Mucosa of descending colon (tissue), 3 donors: Measurements from ENCODE around the gene C1GALT1C1L. TPM values are rescaled to one million over a fixed set of nuclear protein-coding genes. Genes with fewer than 3 reads are reported as not detected.
A peak's percentile ranks its signal among the peaks of the same experiment; 100 is the strongest.
"Not testable (repeated sequence)": the region's sequence is repeated elsewhere in the genome, so short reads cannot be mapped to it uniquely, and the experiment has no call there.

ENCODE experiments used
- ATAC-seq: fragments of 200-7000 bp; cut with Tn5 transposase; one replicate; pipeline ENCODE4 v1.9.1; 2020; ENCODE audit warnings: mild to moderate bottlenecking, moderate library complexity
- DNase-seq, 3 donors: peaks; one replicate each; pipeline ENCODE4 v3.0.0-alpha.2; 2020
- H3K36me3 ChIP-seq: fragments of 200-600 bp; one replicate; pipeline ENCODE4 v1.8.0; 2021; ENCODE audit warnings: low read depth, mild to moderate bottlenecking
- H3K4me1 ChIP-seq: fragments of 200-600 bp; one replicate; pipeline ENCODE4 v1.8.0; 2021; ENCODE audit warnings: low read depth, mild to moderate bottlenecking
- H3K4me3 ChIP-seq: fragments of 200-600 bp; one replicate; pipeline ENCODE4 v1.8.0; 2021; ENCODE audit warnings: mild to moderate bottlenecking
- H3K9me3 ChIP-seq: fragments of 200-600 bp; one replicate; pipeline ENCODE4 v1.8.0; 2021; ENCODE audit warnings: mild to moderate bottlenecking
- intact Hi-C, 2 donors: fragments of 100-400 bp; cut with DNase I in 1 of 2; cut with micrococcal nuclease in 1 of 2; formaldehyde crosslinking; loops; one replicate each; pipeline versions ENCODE4 v1.11.0 to v1.11.1; 2022; cut with DNase I, micrococcal nuclease
- total RNA-seq, 3 donors: library from RNA; stranded (reverse); fragmentation: NEBNext Ultra II Directional in 2 of 3; extraction: Animal tissue kit (Norgen Biotek cat#: 25700) in 2 of 3; gene quantifications; one replicate each; pipeline versions ENCODE4 v1.2.1 to v1.2.4, GENCODE V29; 2021 to 2023
- TF ChIP-seq, protein P1 (sequence below): fragments of 200-600 bp; IDR thresholded peaks from one replicate; pipeline ENCODE4 v1.8.0; 2022; ENCODE audit warnings: antibody characterized with exemption, mild to moderate bottlenecking
- donor health status: DM: no; HTN: no; CAD: no; lungs with moderate emphysema.
- donor health status: DM: no; HTN: no; CAD: no.
- donor health status: DM: no; HTN: yes; CAD: no.

C1GALT1C1L gene
- total RNA-seq, 3 donors from 2014 or later = 0.67 to 1.4 TPM; not detected in 1

DNA sequence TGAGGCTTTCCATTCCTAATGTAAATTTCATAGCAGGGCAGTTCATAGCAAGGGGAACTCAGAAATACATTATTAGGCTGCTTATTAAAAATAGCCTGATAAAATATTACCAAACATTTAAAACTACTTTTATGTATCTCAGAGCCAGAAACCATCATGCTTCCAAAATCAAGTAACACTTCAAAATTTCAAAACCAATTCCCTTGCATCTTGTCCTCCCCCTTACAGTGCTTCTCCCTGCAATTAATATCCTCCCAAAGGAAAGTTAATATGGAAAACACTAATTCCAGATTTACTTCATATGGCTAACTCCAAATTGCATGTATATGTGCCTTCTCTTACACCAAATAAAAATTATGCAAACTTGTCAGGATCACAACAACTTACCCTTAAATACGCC lies 32.5 kb downstream of the C1GALT1C1L start:
- H3K4me1 ChIP-seq = no peaks in the 10 kb centered on the region
- H3K36me3 ChIP-seq = no peaks in the 10 kb centered on the region
- ATAC-seq (no peak), DNase-seq (no peak)
- H3K9me3 ChIP-seq = peaks cover 3% of the 10 kb centered on the region
- TF ChIP-seq, protein P1, sequence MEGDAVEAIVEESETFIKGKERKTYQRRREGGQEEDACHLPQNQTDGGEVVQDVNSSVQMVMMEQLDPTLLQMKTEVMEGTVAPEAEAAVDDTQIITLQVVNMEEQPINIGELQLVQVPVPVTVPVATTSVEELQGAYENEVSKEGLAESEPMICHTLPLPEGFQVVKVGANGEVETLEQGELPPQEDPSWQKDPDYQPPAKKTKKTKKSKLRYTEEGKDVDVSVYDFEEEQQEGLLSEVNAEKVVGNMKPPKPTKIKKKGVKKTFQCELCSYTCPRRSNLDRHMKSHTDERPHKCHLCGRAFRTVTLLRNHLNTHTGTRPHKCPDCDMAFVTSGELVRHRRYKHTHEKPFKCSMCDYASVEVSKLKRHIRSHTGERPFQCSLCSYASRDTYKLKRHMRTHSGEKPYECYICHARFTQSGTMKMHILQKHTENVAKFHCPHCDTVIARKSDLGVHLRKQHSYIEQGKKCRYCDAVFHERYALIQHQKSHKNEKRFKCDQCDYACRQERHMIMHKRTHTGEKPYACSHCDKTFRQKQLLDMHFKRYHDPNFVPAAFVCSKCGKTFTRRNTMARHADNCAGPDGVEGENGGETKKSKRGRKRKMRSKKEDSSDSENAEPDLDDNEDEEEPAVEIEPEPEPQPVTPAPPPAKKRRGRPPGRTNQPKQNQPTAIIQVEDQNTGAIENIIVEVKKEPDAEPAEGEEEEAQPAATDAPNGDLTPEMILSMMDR = no peak
- intact Hi-C loops = no loop called here
- H3K4me3 ChIP-seq = no peak overlapping the region

GRCh38 chr2:43642363-43642762 lies 33.9 kb downstream of the C1GALT1C1L start:
- peaks cover 5% of the 10 kb centered on the region for H3K4me1 ChIP-seq
- no peaks in the 10 kb centered on the region for H3K36me3 ChIP-seq
- no peak for ATAC-seq
- no peak for DNase-seq
- TF ChIP-seq, protein P1 = no peak
- peaks cover 3% of the 10 kb centered on the region for H3K9me3 ChIP-seq
- no peak overlapping the region for H3K4me3 ChIP-seq
- intact Hi-C loops = no loop called here

- H3K36me3 ChIP-seq = no peaks in the 10 kb centered on the region
- H3K4me3 ChIP-seq = peak within 1 kb of the TSS; percentile 44
- intact Hi-C loops = no loop called here
- ATAC-seq (peak; percentile 100), DNase-seq (peak; percentile 87 to 94 (median 92))
- TF ChIP-seq, protein P1 = no peak
- peaks cover 3% of the 10 kb centered on the region for H3K9me3 ChIP-seq
- peaks cover 20% of the 10 kb centered on the region for H3K4me1 ChIP-seq
Observed at GRCh38 chr2:43637030-43637803, 39.0 kb downstream of the C1GALT1C1L start, which contains the start of gene PLEKHH2. PLEKHH2 (plus strand) TSS chr2:43637260; CDS start chr2:43644674, 7,414 bp downstream.

DNA sequence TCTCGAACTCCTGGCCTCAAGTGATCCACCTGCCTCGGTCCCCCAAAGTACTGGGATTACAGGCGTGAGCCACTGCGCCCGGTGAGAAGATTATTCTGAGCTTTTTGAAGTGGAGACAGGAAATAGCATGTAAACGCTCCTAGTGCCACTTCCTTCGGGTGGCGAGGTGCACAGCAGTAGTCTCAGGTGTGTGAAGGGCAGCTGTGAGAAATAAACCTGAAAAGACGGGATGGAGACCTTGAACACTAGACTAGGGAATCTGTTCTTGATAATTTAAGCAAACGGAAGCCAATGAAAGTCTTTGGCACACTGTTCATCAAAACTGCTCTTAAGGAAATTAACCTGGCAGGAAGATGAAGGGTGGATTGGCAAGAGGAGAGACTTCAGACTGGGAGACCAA lies 39.6 kb downstream of the C1GALT1C1L start:
- Histone ChIP-seq H3K4me3 (no peak overlapping the region), H3K9me3 (peaks cover 3% of the 10 kb centered on the region), H3K4me1 (peaks cover 20% of the 10 kb centered on the region), H3K36me3 (no peaks in the 10 kb centered on the region)
- DNase-seq (no peak), ATAC-seq (peak; percentile 35)
- TF ChIP-seq, protein P1 = no peak
- intact Hi-C loops = no loop called here

GRCh38 chr2:43636153-43636552 lies 40.1 kb downstream of the C1GALT1C1L start:
- H3K9me3 ChIP-seq, ATAC-seq, intact Hi-C loops, H3K4me3 ChIP-seq, H3K36me3 ChIP-seq, DNase-seq: not testable (repeated sequence)
- H3K4me1 ChIP-seq = peaks cover 20% of the 10 kb centered on the region

DNA sequence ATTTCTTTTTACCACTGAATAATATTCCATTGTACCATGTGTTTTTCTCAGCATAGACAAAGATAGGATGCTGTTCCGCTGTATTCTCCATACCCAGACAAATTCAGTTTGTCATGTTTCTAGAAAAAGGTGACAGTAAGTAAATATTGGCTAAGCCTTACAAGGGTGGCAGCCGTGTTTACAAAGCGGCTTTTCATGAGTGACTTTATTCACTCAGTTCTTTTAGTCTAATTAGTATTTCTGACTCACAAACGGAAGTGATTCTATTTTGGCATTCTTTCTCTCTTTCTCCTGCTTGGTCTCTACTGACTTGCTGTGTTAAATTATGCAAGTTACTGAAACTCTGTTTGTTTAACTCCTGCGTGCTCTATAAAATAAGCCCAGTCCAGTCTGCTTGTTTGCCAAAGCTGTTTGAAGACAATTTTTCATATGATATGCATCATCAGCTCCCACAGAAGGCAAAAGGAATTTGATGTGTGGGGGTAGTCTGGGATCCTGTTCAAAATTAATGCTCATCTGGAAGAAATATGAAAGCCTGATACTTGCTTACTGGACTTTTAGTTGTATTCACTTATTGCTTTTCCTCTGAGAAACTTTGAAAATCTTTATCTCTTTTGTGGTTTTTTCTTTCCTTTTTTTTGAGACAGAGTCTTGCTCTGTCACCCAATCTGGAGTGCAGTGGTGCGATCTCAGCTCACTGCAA lies 41.5 kb downstream of the C1GALT1C1L start:
- no peaks in the 10 kb centered on the region for H3K36me3 ChIP-seq
- peaks cover 3% of the 10 kb centered on the region for H3K9me3 ChIP-seq
- intact Hi-C loops = no loop called here
- DNase-seq (no peak), ATAC-seq (peak; percentile 38)
- TF ChIP-seq, protein P1 = no peak
- H3K4me1 ChIP-seq = peaks cover 20% of the 10 kb centered on the region
- H3K4me3 ChIP-seq = no peak overlapping the region
